EL (cell line): ENCODE measurements around the gene ORC1.
"Not testable (repeated sequence)": the region's sequence is repeated elsewhere in the genome, so short reads cannot be mapped to it uniquely, and the experiment has no call there.

ENCODE experiments used
- DNase-seq: peaks from one replicate; pipeline ENCODE4 v3.0.0-alpha.2; 2016

ORC1 gene

DNA sequence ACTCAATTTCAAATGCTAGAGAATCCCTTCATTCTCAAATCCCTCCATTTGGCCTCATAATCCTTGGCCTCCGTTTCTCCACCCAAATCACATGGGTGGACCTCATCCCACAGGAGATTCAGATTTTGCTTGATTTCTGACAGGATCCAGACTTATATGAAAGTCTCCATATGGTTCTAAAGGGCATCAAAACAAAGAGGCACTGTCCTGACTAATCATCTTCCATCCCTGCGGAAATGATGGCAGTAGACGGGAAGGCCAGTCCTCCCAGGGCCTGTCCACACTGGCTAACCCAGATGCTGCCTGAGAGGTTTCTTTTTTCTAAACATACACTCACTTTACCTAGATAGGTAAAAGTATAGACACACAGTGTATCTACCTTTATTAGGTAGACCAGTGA, 18.8 kb downstream of the ORC1 start:
- no peak for DNase-seq

DNA sequence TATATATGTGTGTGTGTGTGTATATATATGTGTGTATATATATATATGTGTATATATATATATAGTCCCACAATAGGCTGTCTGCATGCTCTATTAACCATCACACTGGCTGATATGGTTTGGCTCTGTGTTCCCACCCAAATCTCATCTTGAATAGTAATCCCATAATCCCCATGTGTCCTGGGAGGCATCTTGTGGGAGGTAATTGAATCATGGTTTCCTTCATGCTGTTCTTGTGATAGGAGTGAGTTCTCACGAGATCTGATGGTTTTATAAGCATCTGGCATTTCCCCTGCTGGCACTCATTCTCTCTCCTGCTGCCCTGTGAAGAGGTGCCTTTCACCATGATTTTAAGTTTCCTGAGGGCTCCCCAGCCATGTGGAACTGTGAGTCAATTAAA, 34.4 kb downstream of the ORC1 start:
- not testable (repeated sequence) for DNase-seq

DNA sequence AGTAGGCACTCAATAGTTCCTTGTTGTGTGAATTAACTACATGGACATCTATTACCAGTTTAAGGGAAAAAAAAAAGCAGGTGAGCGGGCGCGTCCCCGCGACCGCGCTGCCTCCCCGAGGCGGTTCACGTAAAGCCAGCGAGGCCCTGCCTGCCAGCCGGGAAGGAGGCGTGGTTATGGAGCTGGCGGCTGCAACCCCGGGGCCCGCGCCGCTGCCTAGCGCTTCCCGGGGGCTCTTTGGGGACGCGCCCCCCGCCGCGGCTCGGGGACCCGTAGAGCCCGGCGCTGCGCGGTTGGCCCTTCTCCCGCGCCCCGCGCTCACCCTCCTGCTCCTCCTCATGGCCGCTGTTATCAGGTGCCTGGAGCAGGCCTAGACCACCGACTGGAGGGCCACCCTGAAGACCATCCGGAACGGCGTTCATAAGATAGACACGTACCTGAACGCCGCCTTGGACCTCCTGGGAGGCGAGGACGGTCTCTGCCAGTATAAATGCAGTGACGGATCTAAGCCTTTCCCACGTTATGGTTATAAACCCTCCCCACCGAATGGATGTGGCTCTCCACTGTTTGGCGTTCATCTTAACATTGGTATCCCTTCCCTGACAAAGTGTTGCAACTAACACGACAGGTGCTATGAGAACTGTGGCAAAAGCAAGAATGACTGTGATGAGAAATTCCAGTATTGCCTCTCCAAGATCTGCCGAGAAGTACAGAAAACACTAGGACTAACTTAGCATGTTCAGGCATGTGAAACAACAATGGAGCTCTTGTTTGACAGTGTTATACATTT, 35.6 kb downstream of the ORC1 start:
- peak; percentile 58 for DNase-seq

DNA sequence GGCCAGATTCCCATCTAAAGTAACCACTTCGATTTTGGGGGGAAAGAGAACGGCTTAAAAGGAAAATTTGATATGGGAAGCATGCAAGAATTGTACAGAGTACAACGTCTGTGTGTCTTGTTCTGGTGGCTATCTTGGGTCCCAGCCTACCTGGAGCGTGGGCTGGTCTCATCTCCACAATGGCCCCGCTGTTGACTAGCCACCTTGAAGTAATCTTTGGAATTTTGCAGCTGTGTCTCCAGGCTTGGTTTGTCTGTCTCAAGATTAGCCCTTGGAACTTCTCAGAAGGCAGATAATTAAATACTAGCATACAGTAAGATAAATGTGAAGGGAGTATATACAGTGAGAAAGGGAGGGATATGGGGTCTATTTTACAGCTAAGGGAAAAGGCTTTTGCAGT, 37.0 kb downstream of the ORC1 start:
- no peak for DNase-seq

DNA sequence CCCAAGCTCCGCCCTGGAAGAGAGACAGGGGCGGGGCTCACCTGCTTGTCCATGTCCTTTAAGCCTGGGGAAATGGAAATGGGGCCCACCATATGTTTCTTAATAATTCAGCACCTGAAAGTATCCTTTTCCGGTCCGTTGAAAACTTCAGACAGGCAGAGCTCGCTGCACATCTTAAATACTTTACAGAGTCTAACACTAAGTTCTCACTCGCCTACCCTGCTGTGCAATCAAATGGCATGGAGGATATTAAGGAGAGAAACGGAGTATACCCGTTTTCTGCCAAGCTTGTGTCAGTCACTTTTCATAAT, 37.8 kb downstream of the ORC1 start:
- DNase-seq, result no peak

DNA sequence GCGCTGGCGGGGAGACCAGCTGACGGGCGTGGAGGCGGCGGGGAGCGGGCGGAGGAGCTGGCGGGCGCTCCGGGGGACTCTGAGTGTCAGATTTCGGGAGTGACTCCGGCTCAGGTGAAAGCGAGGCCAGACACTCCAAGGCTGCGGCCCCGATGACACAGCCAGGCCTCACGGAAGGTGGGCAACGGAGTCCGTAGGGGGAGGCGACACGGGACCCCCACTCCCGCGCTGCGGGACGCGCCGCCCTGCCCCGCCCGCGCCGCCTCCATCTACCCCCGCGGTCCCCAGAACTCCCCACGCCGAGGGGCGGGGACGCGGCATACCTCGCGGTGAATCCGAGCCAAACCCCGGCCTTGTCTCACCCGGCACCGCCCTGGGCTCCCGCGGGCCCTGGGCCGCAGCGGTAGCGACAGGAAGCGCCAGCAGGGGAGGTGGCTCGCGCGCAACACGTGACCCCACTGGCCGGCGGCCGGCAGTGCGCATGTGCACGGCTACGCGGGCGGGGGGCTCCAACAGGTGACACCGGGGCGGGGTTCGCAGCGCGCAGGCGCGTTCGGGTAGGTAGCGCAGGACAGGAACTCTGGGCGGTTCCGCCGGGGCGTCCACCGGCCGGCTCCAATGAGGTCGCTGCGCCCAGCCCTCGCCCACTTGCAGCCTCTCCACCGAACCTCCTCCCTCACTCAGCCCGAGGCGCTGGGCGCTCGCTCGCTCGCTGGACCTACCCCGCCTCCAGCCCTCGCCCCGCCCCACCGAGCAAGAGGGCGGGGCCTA, 38.3 kb downstream of the ORC1 start, which contains the start of gene CC2D1B:
Gene CC2D1B, minus strand, starts transcription at position 460 of the 771 bp plus-strand sequence. CDS start 1,585 bp downstream, outside the sequence.
- DNase-seq, result peak; percentile 97

DNA sequence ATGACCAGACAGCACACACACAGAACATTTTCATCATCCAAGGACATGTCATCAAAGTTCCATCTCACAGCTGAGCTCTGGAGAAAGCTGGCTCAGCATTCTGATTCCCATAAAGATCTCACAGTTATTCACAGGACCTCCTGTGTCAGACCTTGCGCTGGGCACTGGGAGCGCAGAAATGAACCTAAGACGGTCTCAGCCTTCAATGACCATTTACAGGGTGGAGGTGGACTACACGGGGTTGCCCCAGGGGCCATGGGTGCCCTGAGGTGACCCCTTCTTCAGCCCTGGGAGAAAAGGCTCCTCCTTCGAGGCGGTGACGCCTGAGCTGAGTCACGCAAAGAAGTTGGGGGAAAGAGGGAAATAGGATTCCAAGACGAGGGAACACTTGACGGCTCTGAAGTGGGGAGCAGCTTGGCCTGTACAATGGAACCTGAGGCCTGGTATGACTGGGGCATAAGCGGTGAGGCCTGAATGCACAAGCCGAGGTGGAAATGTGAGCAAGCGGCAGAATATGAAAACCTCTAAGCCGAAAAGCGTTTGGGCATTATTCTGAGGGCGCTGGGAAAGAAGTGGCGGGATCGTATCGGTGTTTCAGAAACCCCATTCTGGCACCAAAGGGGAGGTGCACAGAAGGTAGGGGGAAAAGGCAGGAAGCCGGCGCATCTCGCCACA, 39.0 kb downstream of the ORC1 start:
- DNase-seq, result peak; percentile 86

DNA sequence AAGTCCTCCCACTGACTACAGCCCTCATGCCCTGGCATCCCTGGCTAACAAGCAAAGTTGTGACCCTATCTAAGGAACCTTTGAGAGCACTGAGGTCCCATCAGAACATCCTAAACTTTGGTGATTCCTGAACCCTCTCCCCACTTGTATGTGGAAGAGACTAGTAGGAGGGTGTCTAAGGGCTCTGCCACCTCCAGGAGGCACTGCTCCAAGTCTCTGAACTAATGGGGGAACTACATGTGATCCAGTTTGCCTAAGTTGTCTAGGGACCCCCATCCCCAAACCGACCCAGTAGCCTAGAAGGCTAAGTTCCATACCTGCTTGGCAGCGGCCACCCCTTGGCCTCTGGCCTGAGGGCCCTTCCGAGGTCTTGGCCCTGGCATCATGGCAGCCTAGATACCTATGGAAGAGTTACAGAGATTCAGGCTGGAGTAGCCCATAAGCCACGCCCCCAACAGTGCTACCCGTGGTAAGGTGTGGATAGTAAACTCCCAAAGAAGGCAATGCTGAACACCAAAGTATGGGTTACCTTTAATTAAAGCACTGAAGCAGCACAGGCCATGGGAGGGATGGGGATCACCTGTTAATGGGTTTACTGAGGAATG, 39.9 kb downstream of the ORC1 start:
- no peak for DNase-seq

DNA sequence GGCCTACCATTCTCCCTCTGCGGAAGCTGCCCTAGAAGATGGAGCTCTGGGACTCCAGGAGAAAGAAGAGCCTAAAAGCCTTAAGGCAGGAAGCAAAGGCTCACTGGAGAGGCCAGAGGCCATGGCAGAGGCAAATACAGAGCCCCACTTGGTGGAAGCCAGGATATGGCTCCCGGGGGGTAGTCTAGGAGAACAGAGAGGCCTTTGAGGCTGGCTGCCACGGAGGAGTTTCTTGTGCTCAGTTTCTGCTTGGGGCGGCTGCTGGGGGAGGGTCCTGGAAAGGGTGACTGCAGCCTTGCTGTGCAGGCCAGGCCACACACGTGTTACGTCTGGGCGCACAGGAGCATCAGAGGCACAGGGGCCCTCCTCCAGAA, 43.6 kb downstream of the ORC1 start:
- DNase-seq, result no peak

DNA sequence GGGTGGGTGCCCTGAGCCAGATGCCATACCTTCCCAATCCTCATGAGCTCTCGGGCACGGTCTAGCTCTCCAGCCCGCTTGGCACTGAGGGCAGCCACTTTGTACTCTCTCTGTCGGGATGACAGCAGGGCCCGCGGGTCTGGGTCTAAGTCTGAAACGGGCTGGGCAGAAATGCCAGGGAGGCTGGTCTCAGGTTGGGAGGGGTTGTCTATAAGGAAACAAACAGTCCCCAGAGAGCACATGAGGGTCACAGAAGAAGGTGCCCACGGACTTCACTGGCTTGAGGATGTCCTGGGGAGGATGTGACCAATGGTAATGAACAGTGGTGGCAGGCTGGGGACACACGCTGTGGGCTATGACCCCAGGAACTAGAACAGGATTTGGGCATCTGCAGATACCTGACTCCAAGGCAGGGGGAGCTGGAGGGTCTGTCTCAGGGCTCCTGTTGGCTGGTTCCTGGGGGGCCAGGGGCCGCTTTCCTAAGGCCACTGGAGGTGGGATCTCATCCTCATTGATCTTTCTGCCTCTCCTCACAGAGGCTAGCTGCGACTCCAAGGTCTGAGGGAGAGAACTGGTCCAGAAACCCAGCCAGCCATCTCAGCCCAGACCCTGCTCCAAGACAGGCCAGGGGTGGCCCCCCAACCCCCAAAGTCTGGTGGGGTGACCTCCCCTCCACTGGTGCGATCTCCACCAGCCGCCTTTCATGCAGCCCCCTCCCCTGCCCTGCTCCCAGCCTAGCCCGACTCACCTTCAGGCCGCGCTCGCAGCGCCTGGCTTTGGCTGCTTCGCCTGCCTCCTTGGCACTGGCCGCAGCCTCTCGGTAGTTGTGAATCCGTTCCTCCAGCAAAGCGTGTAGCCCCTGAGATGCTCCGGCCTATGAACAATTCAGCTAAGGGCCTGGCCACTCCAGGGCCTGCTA, 44.3 kb downstream of the ORC1 start:
- DNase-seq, result no peak

DNA sequence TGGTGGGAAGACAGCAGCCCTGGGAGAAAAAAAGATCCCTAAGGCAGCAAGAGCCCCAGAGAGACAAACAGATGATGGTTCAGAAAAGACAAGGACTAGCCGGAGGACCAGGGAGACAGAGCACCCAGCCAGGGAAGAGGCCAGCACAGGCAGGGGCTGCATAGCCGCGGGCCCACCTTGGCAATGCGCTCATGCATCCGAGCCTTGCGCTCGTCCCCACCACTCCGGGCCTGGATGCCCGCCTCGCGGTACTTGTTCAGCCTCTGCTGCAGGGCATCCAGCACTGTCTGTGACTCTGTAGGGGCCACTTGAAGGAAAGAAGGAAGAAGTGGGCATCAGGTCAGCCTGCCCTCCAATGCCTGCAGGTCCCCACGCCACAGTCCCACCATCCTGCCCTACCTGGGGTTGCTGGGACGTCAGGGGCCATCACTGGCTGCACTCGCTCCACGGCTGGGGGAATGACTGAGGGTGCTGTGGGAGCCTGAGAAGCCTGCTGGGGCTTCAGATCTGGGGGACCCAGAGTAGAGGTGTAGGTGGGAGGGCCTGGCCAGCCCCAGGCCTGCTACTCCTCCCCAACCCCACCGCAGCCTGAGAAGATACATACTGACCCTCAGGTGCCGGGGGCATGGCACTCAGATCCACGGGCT, 45.2 kb downstream of the ORC1 start:
- DNase-seq, result no peak

DNA sequence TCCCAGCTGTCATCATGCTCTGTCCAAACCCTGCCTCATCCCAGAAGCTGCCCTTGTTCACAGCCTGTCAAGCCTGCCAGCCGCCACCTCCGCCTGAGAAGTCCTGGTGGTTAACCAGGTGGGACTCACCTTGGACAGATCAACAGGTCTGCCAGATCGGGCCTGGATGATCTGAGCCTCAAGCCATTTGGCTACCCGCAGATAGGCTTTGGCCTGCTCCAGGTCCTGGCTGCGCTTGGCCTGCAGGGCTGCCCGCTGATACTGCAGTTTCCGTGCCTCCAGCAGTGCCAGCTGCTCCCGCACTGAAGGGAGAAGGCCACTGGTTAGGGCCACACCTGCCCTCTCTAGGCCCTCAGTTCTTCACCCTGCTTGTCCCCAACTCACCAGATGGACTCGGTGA, 46.8 kb downstream of the ORC1 start:
- DNase-seq, result no peak

DNA sequence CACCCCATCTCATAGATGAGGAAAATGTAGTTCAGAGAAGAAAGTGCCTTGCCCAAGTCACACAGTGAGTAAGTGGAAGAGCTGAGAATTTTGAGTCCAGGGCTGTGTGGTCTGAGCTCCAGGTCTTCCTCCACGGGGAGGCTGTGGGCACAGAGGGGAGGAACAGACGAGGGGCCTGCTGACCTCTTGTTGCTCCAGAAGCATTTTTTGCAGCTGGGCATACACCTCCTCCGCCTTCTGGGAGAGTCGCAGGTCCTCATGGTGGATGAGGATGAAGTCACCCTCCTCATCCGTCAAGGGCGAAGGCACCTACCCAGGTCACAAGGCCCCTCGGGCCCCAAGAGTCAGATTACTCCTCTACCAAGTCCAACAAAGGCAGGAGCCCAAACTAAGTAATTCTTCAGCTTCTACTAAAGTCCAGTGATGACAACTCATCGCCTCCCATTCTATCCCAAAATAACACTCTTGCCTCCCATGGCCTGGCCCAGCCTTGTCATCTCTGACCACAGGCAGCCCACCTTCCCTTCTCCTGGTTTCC, 47.3 kb downstream of the ORC1 start:
- DNase-seq, result no peak

DNA sequence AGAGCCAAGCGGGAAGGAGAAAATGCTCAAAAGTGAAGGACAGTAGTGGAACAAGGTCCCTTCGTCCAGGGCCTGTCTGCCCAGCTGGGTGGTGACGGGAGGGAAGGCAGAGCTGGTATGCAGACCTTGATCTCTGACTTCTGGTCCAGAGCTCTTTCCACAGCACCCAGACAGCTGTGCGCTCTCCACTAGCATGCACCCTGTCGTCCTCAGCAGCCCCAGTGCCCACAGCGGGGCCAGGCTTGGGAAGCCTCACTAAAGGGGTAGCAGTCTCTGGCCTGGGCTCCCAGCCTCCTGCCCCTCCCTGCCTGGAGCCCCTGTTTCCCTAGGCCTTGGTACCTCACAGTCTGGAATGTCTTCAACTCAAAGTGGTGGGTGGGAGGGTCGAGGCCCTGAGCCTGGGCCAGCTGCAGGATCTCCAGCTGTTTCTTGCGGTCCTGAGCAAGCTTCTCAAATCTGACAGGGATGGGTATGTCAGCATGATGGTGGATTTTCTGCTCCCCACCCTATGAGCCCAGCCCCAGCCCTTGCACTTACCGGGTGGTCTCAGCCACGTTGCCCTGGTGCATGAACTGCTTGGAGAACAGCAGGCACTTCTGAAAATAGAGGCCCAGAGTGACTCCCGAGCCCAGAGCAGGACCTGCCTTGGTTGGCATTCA, 48.2 kb downstream of the ORC1 start:
- no peak for DNase-seq

DNA sequence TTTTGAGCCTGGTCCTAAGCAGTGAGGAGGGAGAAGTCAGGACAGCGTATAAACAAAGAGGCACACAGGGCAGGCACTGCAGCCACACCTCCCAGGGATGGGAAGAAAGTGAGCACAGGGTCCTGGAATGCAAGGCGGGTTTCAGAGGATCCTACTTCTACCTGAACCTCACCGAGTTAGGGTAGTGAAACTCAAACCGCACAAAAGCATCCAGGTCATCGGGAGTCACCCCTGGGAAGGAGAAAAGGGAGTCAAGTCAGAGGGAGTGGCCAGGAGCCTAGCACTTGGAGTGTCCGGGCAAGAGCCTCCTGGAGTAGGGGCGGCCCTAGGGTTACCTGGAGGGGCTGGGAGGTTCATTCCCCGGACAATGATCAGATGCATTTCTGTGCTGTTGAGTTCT, 48.8 kb downstream of the ORC1 start:
- no peak for DNase-seq

DNA sequence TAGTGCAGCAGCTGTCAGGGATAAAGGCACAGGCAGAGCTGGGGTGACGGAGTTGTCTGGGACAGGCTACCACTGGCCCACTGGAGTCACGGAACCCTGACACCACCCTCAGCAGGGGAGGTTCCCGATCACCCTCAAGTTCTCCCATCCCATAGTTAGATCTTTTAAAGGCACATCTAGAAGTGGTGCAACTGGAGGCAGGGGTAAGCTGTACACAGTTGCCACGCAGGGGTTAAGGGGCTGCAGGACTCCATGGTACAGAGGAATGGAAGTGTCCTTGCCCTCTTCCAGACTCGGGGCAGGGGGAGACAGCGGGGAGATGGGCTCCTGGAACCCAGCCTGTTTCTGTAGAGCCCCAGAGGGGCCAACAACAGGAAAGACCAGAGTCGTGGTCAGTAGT, 51.5 kb downstream of the ORC1 start:
- no peak for DNase-seq

DNA sequence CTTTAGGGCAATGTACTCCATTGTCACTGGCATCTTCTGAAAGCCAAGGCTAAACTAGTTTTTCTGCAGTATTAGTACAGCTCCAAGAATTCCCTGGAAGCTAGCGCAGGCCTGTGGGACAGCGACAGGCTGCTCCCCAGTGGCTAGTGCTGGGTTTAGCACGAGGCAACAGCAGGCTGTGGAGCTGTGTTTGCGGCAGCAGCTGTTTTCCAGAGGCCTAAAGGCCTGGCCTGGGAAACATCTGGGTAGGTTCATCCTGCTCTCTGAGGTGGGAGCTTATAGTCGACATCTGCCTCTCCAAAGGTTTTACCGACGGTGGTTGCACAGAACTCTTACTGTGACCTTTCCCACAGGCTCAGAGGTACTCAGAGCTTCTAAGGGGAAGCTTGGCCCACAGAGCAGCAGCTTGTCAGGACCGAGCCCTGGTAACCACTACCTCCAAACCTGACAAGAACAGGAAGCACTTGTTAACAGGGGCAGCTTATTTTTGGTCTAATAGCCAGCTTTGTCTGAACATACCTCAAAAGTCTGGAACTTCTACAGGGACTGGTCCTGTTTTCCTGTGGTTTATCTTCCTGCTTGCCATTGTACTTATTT, 55.4 kb downstream of the ORC1 start:
- DNase-seq, result peak; percentile 18

DNA sequence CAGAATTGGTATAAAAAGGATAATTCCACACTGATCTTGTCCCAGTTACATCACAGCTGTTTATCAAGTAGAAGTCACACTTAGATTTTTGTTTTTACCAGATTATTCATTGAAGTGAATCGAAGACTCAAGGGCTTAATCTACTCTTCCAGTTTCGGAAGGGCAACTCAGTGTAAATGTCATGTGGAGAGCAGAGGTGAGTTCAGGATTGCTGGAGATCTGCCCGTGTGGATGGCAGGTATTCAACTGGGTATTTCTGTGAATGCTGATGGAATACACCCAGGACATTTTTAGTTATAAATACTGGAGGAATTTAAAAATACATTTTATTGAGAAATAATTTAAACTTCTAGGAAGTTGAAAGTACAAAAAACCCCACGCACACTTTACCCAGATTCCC, 57.6 kb downstream of the ORC1 start:
- DNase-seq, result no peak

DNA sequence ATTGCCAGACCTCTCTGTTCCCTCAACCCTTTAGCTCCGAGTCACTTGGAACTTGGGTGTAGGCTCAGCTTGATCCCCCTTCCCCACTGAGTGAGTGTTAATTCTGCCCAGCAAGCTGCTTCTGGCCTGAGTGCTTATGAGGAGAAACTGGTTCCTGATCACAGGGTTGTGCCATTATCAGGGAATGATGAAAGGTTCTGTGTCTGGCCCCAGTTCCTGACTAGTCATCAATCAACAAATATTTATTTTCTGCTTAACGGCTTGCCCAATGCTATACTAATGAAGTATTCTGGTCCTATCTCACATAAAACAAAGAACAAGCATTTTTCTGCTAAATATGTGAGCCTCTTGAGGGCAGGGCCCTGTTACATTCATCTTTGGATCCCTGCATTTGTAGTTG, 59.0 kb downstream of the ORC1 start:
- DNase-seq, result no peak

DNA sequence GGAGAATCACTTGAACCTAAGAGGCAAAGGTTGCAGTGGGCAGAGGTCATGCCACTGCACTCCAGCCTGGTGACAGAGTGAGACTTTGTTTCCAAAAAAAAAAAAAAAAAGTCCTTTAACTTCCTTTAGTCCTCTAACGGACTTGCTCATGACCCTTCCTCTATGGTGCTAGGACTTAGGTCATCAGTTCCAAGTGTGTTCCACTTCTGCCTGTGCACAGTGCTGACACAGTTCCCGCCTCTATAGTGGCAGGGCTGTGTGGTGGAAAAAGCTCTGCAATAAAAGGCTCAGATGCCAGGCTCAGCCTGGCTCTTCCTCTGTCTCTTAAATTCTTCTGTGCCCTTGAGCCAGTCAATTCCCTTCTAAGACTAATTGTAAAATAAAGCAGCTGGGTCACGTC, 60.2 kb downstream of the ORC1 start:
- DNase-seq, result no peak
